Ovary (tissue), 9 donors: ENCODE data around the gene PABPN1. TPM values are rescaled to one million over a fixed set of nuclear protein-coding genes. Genes with fewer than 3 reads are reported as not detected.

ENCODE experiments used
- DNase-seq, 5 donors: peaks; one replicate each; pipeline ENCODE4 v3.0.0-alpha.2; 2019 to 2020
- H3K27ac ChIP-seq, 2 donors: fragments of 200-600 bp; one replicate each; pipeline versions ENCODE4 v1.5.1 to v1.8.0; 2019 to 2022
- H3K27me3 ChIP-seq: fragments of 200-600 bp; one replicate; pipeline ENCODE4 v1.8.0; 2022
- H3K36me3 ChIP-seq: fragments of 200-600 bp; sonication (generic); one replicate; pipeline ENCODE4 v1.5.1; 2019
- H3K4me1 ChIP-seq: one replicate; pipeline ENCODE4 v1.8.1; 2013; ENCODE audit warnings: mild to moderate bottlenecking, moderate library complexity; ENCODE audit not compliant: insufficient read depth
- H3K4me3 ChIP-seq: fragments of 200-600 bp; sonication (generic); one replicate; pipeline ENCODE4 v1.5.1; 2017
- H3K9me3 ChIP-seq, 2 donors: fragments of 200-600 bp in 1 of 2; sonication (generic) in 1 of 2; one replicate each; pipeline versions ENCODE4 v1.5.1 to v1.8.1; 2013 to 2019; ENCODE audit warnings: mild to moderate bottlenecking in 1 of 2, moderate library complexity in 1 of 2
- CTCF ChIP-seq, 3 donors: fragments of 450-650 bp in 2 of 3; fragments of 200-600 bp in 1 of 3; IDR thresholded peaks; one replicate each; pipeline versions ENCODE4 v1.5.1 to v1.8.0; 2016 to 2022; ENCODE audit warnings: antibody characterized with exemption in 3 of 3, mild to moderate bottlenecking in 1 of 3
- EP300 ChIP-seq: sonication (generic); formaldehyde crosslinking; IDR thresholded peaks from one replicate; pipeline ENCODE4 v1.6.1; 2017; ENCODE audit warnings: antibody characterized with exemption
- POLR2A ChIP-seq: fragments of 450-650 bp; IDR thresholded peaks from one replicate; pipeline ENCODE4 v1.6.1; 2017; ENCODE audit warnings: antibody characterized with exemption, mild to moderate bottlenecking, moderate library complexity
- WGBS, 3 donors: extraction: QIAGEN DNeasy Blood & Tissue Kit in 1 of 3; methylation state at CpG; one replicate each; pipeline versions ENCODE4 v1.1.5 to v1.1.7; 2013 to 2017; 5-methylcytosine and 5-hydroxymethylcytosine counted together
- intact Hi-C, 4 donors: fragments of 100-400 bp; cut with DNase I; formaldehyde crosslinking; loops; one replicate each; pipeline versions ENCODE4 v1.11.0 to v1.15.1; 2022 to 2023
- polyA plus RNA-seq, 2 donors: library from polyadenylated mRNA; stranded (reverse); fragments of 200-250 nt in 1 of 2; fragments of 350-450 nt in 1 of 2; fragmentation: Illumina TruSeq in 1 of 2; extraction: RNeasy Lipid Tissue Mini Kit (QIAGEN cat#74804) in 1 of 2; gene quantifications; one replicate each; pipeline ENCODE4 v1.2.3, GENCODE V29; 2013 to 2014
- total RNA-seq, 7 donors: library from RNA; depleted of rRNA in 2 of 7; stranded (reverse); fragments of >200 nt in 2 of 7; fragmentation: NEBNext Ultra II Directional in 3 of 7; extraction: Animal tissue kit (Norgen Biotek cat#: 25700) in 3 of 7; gene quantifications; one replicate each; pipeline versions ENCODE4 v1.1.0 to v1.2.4, GENCODE V29; 2016 to 2023
- donor health status: DM: no; HTN: no; CAD: no; lungs with moderate emphysema.
- donor health status: DM: no; HTN: no; CAD: no.
- donor health status: Bipolar disorder and iron deficiency.
- donor health status: DM: yes; HTN: yes; CAD: no.
- donor health status: DM: no; HTN: no; CAD: no.
- donor health status: DM: yes; HTN: yes; CAD: no.

The PABPN1 gene
- total and polyA plus RNA-seq, 9 donors, result 37.2 to 164 (median 136) TPM

GRCh38 chr14:23286902-23287479 is 34.3 kb upstream of the PABPN1 start:
- intact Hi-C loops, result no loop called here

GRCh38 chr14:23294734-23295561 is 26.3 kb upstream of the PABPN1 start:
- peak in 2 of 5 donors; percentile 49 to 50 for DNase-seq
- Histone ChIP-seq H3K27me3 (no peaks in the 10 kb centered on the region), H3K9me3 (no peaks in the 10 kb centered on the region), H3K36me3 (no peaks in the 10 kb centered on the region), H3K4me1 (no peaks in the 10 kb centered on the region), H3K27ac (no peak overlapping the region), H3K4me3 (no peak overlapping the region)
- TF ChIP-seq POLR2A (no peak), CTCF (IDR thresholded peaks at IDR 0.05) (peak; percentile 56 to 65 (median 60))
- intact Hi-C loops, result loop anchor here in 1 of 4 donors (10.0 kb wide), 1 partner anchor 170 kb away; no protein-coding TSS in a partner anchor
- WGBS, 3 donors, result 20 to 24% (median 20%) methylated on average over 24 of the region's 24 CpGs

More at GRCh38 chr14:23286902-23287479, 34.3 kb upstream of the PABPN1 start:
- TF ChIP-seq POLR2A (no peak), EP300 (no peak), CTCF (IDR thresholded peaks at IDR 0.05) (no peak)
- peak overlapping the region; percentile 91 to 94 for H3K27ac ChIP-seq
- WGBS, 3 donors, result 47 to 56% (median 47%) methylated on average over 6 of the region's 6 CpGs
- no peaks in the 10 kb centered on the region for H3K27me3 ChIP-seq
- H3K4me1 ChIP-seq, result no peaks in the 10 kb centered on the region
- H3K4me3 ChIP-seq, result peak overlapping the region; percentile 96
- no peak for DNase-seq
- no peaks in the 10 kb centered on the region for H3K9me3 ChIP-seq
- H3K36me3 ChIP-seq, result no peaks in the 10 kb centered on the region

GRCh38 chr14:23296012-23296777 is 25.1 kb upstream of the PABPN1 start:
- 84% methylated on average over 7 of the region's 7 CpGs for WGBS, 3 donors
- intact Hi-C loops, result loop anchor here in 1 of 4 donors (10.0 kb wide), 1 partner anchor 171 kb away; no protein-coding TSS in a partner anchor
- no peak for DNase-seq
- TF ChIP-seq POLR2A (no peak), EP300 (no peak), CTCF (IDR thresholded peaks at IDR 0.05) (no peak)
- no peaks in the 10 kb centered on the region for H3K9me3 ChIP-seq
- H3K4me1 ChIP-seq, result no peaks in the 10 kb centered on the region
- no peak overlapping the region for H3K4me3 ChIP-seq
- H3K36me3 ChIP-seq, result no peaks in the 10 kb centered on the region
- H3K27me3 ChIP-seq, result no peaks in the 10 kb centered on the region
- no peak overlapping the region for H3K27ac ChIP-seq

- WGBS, 3 donors, result 79 to 81% (median 80%) methylated on average over 7 of the region's 7 CpGs
- no peaks in the 10 kb centered on the region for H3K4me1 ChIP-seq
- H3K4me3 ChIP-seq, result no peak overlapping the region
- H3K27ac ChIP-seq, result no peak overlapping the region
- no peaks in the 10 kb centered on the region for H3K9me3 ChIP-seq
- H3K36me3 ChIP-seq, result no peaks in the 10 kb centered on the region
- no peak for DNase-seq
- intact Hi-C loops, result loop anchor here in 1 of 4 donors (10.0 kb wide), 1 partner anchor 172 kb away; no protein-coding TSS in a partner anchor
- no peaks in the 10 kb centered on the region for H3K27me3 ChIP-seq
- TF ChIP-seq CTCF (IDR thresholded peaks at IDR 0.05) (no peak), EP300 (no peak), POLR2A (no peak)
Measured at GRCh38 chr14:23297096-23297495, 24.2 kb upstream of the PABPN1 start.
